ENCODE data around the gene IL22RA1.

IL22RA1 gene

DNA sequence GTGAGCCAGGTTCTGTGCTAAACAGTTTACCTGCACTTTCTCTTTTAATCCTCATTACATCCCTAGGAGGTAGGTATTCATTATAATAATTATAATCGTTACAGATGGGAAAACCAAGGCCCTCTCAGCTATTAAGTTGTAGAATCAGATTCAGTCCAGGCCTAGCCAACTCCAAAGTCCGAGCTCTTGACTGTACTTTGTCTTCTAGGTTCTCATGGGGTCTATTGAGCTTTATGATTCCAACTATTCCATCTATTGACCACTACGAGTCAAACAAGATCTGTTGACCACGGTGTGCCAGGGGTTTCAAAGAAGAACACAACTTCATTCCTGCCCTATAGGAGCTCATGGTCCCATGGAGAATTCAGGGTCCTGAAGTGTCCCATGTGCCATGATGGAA lies 42.1 kb upstream of the IL22RA1 start:
- H3K4me3 ChIP-seq = no peak overlapping the region

DNA sequence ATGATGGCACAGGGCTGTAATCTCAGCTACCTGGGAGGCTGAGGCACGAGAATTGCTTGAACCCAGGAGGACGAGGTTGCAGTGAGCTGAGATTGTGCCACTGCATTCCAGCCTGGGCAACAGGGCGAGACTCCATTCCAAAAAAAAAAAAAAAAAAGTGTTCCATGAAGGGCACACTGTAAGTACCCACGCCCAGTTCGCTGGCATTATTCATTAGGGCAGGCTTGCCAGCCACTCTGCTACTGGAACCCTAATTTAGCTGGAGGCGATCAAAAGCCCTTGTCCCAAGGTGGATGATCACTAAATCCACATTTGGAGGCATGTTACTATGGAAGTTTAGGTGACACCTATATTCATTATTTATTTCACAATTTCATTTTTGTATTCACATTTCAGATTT lies 39.1 kb upstream of the IL22RA1 start:
- H3K36me3 ChIP-seq (ENCODE audit: insufficient read depth, low read length) = no peaks in the 10 kb centered on the region
- no peak for DNase-seq (ENCODE audit: low read depth, low spot score)
- H3K9ac ChIP-seq (ENCODE audit: insufficient read length) = no peak overlapping the region
- TF ChIP-seq POLR2AphosphoS5 (IDR thresholded peaks at IDR 0.05; ENCODE audit: borderline replicate concordance, low read depth, low read length) = no peak
- no peak for TF ChIP-seq EZH2 (IDR thresholded peaks at IDR 0.05)
- no peak for TF ChIP-seq FOXP2 (optimal IDR thresholded peaks at IDR 0.05; ENCODE audit: control extremely low read depth, extremely low read length, insufficient read depth)
- H3K27ac ChIP-seq = no peak overlapping the region
- no peaks in the 10 kb centered on the region for H3K9me3 ChIP-seq (ENCODE audit: low read depth, low read length)
- no peak overlapping the region for H3K4me3 ChIP-seq

More for the DNA sequence above, 42.1 kb upstream of the IL22RA1 start:
- Histone ChIP-seq H3K9me3 (ENCODE audit: low read depth, low read length) (no peaks in the 10 kb centered on the region), H3K9ac (ENCODE audit: insufficient read length) (no peak overlapping the region), H3K36me3 (ENCODE audit: insufficient read depth, low read length) (no peaks in the 10 kb centered on the region), H3K27ac (no peak overlapping the region)
- TF ChIP-seq EZH2 (IDR thresholded peaks at IDR 0.05) = no peak
- no peak for TF ChIP-seq POLR2AphosphoS5 (IDR thresholded peaks at IDR 0.05; ENCODE audit: borderline replicate concordance, low read depth, low read length)
- no peak for TF ChIP-seq FOXP2 (optimal IDR thresholded peaks at IDR 0.05; ENCODE audit: control extremely low read depth, extremely low read length, insufficient read depth)
- DNase-seq (ENCODE audit: low read depth, low spot score) = no peak

- no peak for TF ChIP-seq POLR2AphosphoS5 (IDR thresholded peaks at IDR 0.05; ENCODE audit: borderline replicate concordance, low read depth, low read length)
- no peak for TF ChIP-seq EZH2 (IDR thresholded peaks at IDR 0.05)
- TF ChIP-seq FOXP2 (optimal IDR thresholded peaks at IDR 0.05; ENCODE audit: control extremely low read depth, extremely low read length, insufficient read depth) = no peak
- Histone ChIP-seq H3K4me3 (no peak overlapping the region), H3K36me3 (ENCODE audit: insufficient read depth, low read length) (no peaks in the 10 kb centered on the region), H3K9me3 (ENCODE audit: low read depth, low read length) (no peaks in the 10 kb centered on the region), H3K27ac (no peak overlapping the region), H3K9ac (ENCODE audit: insufficient read length) (no peak overlapping the region)
- no peak for DNase-seq (ENCODE audit: low read depth, low spot score)
Observed at GRCh38 chr1:24181619-24182018, 38.7 kb upstream of the IL22RA1 start.

DNA sequence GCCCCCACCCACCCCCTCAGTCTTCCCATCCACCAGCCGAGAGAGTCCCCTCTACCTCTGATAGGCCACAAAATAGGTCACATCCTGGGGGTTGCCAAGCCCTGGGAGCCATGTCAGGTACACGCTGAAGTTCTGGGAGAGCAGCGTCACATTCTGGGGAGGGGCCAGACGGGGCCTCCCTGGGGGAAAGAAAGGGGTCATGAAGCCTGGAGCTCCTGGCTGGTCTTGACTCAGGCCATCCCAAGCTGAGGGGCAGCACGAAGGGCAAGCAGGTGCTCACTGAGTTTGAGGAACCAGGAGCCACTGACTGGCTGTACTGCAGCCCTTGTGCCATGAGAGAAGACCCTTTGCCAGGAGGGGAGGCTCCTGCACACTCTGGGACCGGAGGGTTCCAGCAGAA lies 37.7 kb upstream of the IL22RA1 start:
- no peak for TF ChIP-seq FOXP2 (optimal IDR thresholded peaks at IDR 0.05; ENCODE audit: control extremely low read depth, extremely low read length, insufficient read depth)
- no peak for TF ChIP-seq POLR2AphosphoS5 (IDR thresholded peaks at IDR 0.05; ENCODE audit: borderline replicate concordance, low read depth, low read length)
- Histone ChIP-seq H3K9ac (ENCODE audit: insufficient read length) (no peak overlapping the region), H3K4me3 (no peak overlapping the region), H3K9me3 (ENCODE audit: low read depth, low read length) (no peaks in the 10 kb centered on the region), H3K36me3 (ENCODE audit: insufficient read depth, low read length) (no peaks in the 10 kb centered on the region), H3K27ac (no peak overlapping the region)
- DNase-seq (ENCODE audit: low read depth, low spot score) = no peak

GRCh38 chr1:24179251-24179840 lies 36.4 kb upstream of the IL22RA1 start:
- no peak overlapping the region for H3K27ac ChIP-seq
- H3K9me3 ChIP-seq (ENCODE audit: low read depth, low read length) = no peaks in the 10 kb centered on the region
- TF ChIP-seq FOXP2 (optimal IDR thresholded peaks at IDR 0.05; ENCODE audit: control extremely low read depth, extremely low read length, insufficient read depth) (no peak), EZH2 (IDR thresholded peaks at IDR 0.05) (no peak), POLR2AphosphoS5 (IDR thresholded peaks at IDR 0.05; ENCODE audit: borderline replicate concordance, low read depth, low read length) (no peak)
- DNase-seq (ENCODE audit: low read depth, low spot score) = no peak
- H3K9ac ChIP-seq (ENCODE audit: insufficient read length) = no peak overlapping the region
- no peak overlapping the region for H3K4me3 ChIP-seq
- no peaks in the 10 kb centered on the region for H3K36me3 ChIP-seq (ENCODE audit: insufficient read depth, low read length)

- Histone ChIP-seq H3K9ac (ENCODE audit: insufficient read length) (no peak overlapping the region), H3K36me3 (ENCODE audit: insufficient read depth, low read length) (no peaks in the 10 kb centered on the region), H3K27ac (no peak overlapping the region), H3K4me3 (no peak overlapping the region), H3K9me3 (ENCODE audit: low read depth, low read length) (no peaks in the 10 kb centered on the region)
- TF ChIP-seq EZH2 (IDR thresholded peaks at IDR 0.05) = no peak
- no peak for TF ChIP-seq POLR2AphosphoS5 (IDR thresholded peaks at IDR 0.05; ENCODE audit: borderline replicate concordance, low read depth, low read length)
- TF ChIP-seq FOXP2 (optimal IDR thresholded peaks at IDR 0.05; ENCODE audit: control extremely low read depth, extremely low read length, insufficient read depth) = no peak
- DNase-seq (ENCODE audit: low read depth, low spot score) = no peak
Observed at GRCh38 chr1:24178407-24178806, 35.5 kb upstream of the IL22RA1 start.

GRCh38 chr1:24177161-24177560 lies 34.2 kb upstream of the IL22RA1 start:
- DNase-seq (ENCODE audit: low read depth, low spot score) = no peak
- Histone ChIP-seq H3K9me3 (ENCODE audit: low read depth, low read length) (no peaks in the 10 kb centered on the region), H3K36me3 (ENCODE audit: insufficient read depth, low read length) (no peaks in the 10 kb centered on the region), H3K4me3 (no peak overlapping the region), H3K9ac (ENCODE audit: insufficient read length) (no peak overlapping the region), H3K27ac (no peak overlapping the region)
- no peak for TF ChIP-seq FOXP2 (optimal IDR thresholded peaks at IDR 0.05; ENCODE audit: control extremely low read depth, extremely low read length, insufficient read depth)
- TF ChIP-seq POLR2AphosphoS5 (IDR thresholded peaks at IDR 0.05; ENCODE audit: borderline replicate concordance, low read depth, low read length) = no peak
- TF ChIP-seq EZH2 (IDR thresholded peaks at IDR 0.05) = no peak

GRCh38 chr1:24175033-24175755 lies 32.3 kb upstream of the IL22RA1 start:
- H3K4me3 ChIP-seq = no peak overlapping the region
- H3K27ac ChIP-seq = no peak overlapping the region
- H3K36me3 ChIP-seq (ENCODE audit: insufficient read depth, low read length) = no peaks in the 10 kb centered on the region
- TF ChIP-seq EZH2 (IDR thresholded peaks at IDR 0.05) (no peak), POLR2AphosphoS5 (IDR thresholded peaks at IDR 0.05; ENCODE audit: borderline replicate concordance, low read depth, low read length) (no peak), FOXP2 (optimal IDR thresholded peaks at IDR 0.05; ENCODE audit: control extremely low read depth, extremely low read length, insufficient read depth) (no peak)
- no peak for DNase-seq (ENCODE audit: low read depth, low spot score)
- no peaks in the 10 kb centered on the region for H3K9me3 ChIP-seq (ENCODE audit: low read depth, low read length)
- no peak overlapping the region for H3K9ac ChIP-seq (ENCODE audit: insufficient read length)

Measured in SK-N-MC (cell line).